HG03135 (cell line): ENCODE data around the gene PRDM15.

Source experiments
- ATAC-seq: cut with Tn5 transposase; IDR thresholded peaks from one replicate; pipeline ENCODE4 v1.9.1; 2021; ENCODE audit warnings: mild to moderate bottlenecking, moderate library complexity; ENCODE audit not compliant: unreplicated experiment

Gene PRDM15

DNA sequence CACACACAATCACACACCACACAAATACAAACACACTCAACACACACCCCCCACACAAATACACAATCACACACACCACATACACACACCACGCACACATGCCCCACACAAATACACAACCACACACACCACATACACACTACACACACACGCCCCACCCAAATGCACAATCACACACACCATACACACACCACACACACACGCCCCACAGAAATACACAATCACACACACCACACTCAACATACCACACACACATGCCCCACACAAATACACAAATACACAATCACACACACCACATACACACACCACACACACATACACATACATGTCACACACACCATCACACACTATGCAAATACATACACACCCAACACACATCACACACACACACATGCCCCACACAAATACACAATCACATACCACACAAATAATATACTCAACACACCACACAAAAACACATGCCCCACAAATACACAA, 50.2 kb downstream of the PRDM15 start:
- ATAC-seq: no peak

GRCh38 chr21:41827951-41828883, 50.9 kb downstream of the PRDM15 start:
- ATAC-seq: no peak

DNA sequence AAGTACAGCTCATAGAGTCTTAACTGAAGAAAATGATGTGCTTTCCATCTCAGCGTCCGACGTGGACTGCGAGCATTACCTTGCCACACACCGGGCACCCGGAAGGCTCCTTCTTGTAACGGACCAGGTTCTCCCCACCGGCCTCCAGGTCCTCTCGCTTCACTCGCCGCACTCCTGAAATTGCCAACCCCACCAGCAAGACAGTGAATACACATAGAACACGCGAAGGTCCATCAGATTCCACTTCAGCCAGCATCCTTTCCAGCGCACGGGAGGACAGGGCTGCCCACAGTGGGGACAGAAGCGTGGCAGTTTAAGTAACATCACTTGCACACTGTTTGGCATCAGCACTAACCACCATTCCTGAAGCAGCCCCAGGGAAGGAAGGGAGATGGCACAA, 53.3 kb downstream of the PRDM15 start:
- ATAC-seq: no peak

DNA sequence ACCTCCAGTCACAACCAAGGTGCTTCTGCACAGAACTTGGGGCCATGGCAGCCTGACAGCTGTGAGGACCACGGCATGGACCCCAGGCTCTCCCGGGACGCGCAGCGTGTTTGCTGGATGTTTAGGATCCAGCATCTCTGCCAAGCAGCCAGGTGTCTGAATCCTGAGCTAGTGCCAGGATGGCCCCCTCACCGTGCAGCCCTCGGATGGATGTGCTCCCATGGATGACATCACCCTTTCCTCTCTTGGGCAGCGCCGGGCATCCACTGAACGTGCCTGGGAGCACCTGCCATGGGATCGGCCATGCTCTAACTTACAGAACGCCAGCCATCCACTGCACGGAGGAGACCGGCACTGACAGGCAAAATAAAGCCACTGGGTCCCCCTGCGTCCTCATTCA, 53.9 kb downstream of the PRDM15 start:
- no peak for ATAC-seq

DNA sequence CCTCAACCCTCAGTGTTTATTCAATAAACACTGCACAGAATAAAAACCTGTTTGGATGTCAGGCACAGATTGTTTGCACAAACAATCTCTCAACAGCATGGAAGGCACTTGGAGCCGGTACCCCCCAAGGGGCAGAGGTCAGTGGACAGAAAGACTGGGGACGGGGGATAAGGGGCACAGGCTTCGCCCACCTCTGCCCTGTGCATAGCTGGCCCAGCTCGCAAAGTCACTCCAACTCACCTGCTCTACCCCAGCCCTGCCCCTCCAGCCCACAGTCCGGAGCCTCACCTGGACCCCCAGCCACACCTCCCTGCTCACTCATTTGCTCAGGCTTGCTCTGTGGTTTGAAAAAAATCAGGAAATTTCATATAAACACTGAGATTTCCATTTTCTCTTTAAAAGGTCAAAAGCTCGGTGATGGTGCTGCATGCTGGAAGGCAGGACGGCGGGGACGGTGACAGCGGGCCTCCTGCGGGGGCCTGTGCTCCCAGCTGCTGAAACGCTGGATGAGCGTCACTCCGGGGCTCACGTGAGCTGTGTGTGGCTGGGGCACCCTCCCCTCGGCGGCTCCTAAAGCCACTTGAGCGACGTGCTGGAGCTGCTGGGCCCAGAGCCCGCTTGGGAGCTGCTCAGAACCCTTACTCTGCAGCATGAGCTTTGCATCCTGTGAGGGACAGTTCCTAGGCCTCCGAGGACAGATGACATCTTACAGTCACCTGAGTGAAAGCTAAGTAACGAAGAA, 54.5 kb downstream of the PRDM15 start:
- no peak for ATAC-seq

GRCh38 chr21:41823906-41824305, 55.2 kb downstream of the PRDM15 start:
- no peak for ATAC-seq

- ATAC-seq: no peak
Measured at GRCh38 chr21:41823166-41823565, 56.0 kb downstream of the PRDM15 start.

DNA sequence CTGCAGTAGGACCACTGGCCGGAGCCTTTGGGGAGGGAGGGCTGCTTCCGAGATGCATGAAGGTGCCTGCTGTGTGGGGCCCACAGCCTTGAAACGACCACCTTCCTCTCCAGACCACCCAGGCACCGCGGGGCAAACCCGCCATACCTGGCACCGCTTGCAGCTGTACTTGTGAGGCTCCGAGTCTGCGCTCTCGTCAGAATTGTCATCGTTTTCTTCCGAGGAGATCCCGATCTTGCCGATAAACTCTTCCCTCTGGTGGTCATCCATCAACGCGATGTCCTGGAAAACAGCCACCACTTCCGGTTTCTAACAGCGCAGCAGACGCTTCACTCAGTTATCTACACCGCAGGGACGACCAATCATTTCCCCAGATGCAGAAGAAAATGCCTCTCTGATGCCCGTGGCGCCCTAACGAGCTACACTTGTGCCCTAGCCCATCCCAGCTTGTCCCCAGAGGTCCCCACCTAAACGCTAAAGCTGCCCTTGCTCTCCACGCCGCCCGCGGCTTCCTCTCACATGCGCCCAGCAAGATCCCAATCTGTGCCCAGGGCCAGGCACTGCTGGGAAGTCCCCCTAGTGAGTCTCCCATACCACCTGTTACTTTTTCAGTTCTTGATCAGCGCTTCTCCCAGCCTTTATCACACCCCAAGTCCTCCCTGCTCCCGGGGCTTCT, 57.2 kb downstream of the PRDM15 start:
- no peak for ATAC-seq

- ATAC-seq: no peak
Measured at GRCh38 chr21:41821081-41821755, 57.9 kb downstream of the PRDM15 start.

DNA sequence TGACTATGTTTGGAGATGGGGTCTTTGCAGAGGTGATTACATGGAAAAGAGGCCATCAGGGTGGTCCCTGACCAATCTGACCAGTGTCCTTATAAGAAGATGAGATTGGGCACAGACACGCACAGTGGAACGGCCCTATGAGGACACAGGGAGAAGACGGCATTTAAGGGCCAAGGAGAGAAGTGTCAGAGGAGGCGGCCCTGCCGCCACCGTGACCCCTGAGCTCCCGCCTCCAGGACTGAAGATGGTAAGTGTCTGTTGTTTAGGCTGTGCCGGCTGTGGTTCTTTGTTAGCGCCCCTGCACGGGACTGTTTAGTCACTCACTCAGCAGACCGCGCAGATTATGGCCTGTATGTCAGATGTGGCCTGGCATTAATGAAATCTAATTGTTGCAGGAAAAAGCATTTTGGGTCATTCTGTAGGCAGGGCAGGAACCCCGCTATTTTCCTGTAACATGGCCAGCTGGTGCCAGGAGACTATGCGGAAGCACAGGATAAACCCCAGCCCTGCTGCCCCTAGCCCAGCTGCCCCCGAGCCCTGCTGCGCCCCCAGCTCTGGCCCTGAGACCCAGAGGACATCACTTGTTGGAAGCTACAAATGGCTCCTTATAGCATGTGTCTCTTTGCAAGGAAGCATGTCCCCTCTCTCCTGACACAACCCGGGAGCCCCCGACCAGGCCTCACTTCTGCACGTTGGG, 58.6 kb downstream of the PRDM15 start:
- ATAC-seq: no peak

DNA sequence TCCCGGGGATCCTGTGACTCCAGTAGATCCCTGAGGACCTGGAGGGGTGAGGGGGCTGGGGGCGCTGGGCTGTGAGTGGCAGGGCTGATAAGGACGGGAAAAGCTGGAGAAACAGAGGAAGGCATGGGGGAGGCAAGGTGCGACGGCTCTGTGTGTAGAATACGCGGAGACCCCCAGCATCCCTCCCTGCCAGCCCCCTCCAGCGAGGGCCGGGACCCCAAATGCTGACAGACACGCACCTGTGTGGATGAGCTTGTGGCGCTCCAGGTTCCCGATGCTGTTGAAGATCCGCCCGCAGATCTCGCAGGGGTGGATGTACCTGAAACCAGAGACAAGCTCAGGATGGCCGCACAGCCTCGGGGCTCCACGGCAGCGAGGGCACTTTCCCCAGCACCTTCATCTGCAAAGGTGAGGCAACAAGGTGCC, 59.3 kb downstream of the PRDM15 start:
- no peak for ATAC-seq

- no peak for ATAC-seq
Measured at GRCh38 chr21:41819236-41819855, 59.8 kb downstream of the PRDM15 start.

DNA sequence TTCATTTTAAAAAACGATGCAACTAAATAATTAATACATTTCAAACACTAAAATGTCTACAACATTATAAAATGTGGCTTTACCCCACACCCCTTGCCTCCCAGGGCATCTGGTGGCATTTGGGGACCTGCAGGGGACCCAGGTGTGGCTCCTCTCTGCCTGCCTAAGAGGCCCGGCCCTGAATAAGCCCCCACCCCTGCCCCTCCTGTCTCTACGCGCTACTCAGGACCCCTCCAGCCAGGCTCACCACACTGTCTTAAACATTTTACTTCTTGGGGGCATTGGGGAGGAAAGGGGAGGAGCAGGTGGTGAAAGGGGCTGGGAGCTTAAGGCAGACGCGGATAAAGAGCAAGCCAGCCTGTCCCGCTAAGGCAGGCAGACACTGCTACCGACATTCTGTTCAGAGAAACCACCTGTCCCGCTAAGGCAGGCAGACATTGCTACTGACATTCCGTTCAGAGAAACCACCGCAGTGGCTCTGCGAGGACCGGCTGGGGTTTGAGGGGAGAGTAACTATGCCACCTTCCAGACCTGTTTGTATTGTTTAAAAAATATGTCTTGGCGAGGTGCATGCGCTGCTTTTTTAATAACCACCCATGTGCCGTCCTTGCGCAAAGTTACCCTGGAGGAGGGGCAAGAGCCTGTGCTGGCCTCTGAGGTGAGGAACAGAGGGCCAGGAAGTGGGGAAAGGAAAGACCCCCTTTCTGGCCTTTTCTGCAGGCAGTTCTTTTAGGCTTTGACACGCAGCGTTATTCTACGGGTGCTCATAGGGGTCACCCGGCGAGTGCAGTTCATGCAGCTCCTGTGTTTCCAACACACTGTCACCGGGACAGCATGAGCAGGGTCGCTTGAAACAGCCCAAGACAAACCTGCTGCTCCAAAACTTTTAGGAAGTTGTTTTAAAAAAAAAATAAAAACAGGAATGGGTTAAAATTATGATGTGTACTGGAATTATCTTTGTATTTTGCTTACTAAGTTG, 61.0 kb downstream of the PRDM15 start:
- ATAC-seq: no peak

- ATAC-seq: peak; percentile 66
Measured at GRCh38 chr21:41817228-41817627, 61.9 kb downstream of the PRDM15 start.

- ATAC-seq: peak; percentile 61
Measured at GRCh38 chr21:41816583-41817165, 62.5 kb downstream of the PRDM15 start.

DNA sequence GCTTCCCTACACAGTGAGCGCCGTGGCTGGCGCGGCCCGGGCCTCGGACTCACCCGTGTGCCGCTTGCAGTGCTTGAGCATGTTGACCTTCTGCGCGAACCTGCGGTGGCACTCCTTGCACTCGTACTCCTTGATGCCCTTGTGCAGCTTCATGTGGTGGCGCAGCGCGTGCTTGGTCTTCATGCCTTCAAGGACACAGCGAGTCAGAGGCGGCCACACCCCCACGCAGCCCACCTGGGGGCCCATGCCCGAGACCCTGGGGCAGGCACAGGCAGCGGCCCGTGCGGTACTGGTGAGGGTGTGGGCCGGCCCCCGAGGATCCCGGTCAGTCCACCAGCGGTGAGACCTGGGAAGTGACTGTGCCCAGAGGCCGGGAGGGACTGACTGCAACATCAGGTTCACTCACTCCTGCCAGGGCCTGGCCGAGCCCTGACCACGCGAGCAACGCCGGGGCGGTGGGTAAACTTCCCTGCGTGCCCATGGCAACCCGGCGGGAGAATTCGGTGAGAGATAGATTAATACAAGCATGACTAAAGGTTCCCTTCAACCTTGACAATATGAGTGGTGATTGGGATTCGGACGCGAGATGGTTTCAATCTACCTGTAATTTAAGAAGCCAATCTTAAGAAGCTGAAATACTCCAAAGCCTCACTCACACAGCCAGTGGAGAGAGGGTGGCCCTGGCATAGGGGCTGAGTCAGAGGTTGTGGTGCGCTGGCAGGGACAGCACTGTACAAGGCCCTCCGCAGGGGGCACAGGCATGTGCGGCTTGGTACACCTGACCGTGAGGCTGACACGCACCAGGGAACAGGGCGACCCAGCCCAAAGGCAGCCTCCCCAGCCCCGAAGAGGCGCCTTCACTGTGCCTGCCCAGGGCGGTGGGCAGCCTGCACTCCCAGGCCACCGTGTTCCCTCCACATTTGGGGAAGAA, 63.2 kb downstream of the PRDM15 start:
- ATAC-seq: peak; percentile 10

DNA sequence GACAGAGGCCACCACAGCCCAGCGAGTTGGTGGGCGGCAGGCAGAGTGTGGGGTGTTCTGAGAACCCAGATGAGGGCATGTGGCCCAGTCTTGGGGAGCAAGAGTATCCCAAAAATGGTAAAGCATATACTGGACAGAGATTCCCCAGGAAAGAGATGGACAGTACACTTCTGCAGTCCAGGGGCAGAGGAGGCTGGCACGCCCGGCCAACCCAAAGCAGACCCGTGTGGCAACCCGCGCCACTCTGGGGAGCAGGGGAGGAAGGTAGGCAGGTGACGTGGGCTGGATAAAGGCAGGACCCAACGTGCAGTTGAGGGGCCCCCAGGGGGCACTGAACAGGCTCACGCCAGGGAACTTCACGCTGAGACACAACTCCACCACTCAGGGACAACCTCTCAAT, 65.9 kb downstream of the PRDM15 start:
- ATAC-seq: no peak
